ENCODE data around the gene ZBTB7B.

Gene ZBTB7B

GRCh38 chr1:155002464-155003226, at the start of gene ZBTB7B:
ZBTB7B (plus strand) TSS chr1:155002802; CDS start chr1:155014661, 11,859 bp downstream.
- DNase-seq: no peak

GRCh38 chr1:154953611-154954038, 49.0 kb upstream of the ZBTB7B start:
- no peak for DNase-seq

GRCh38 chr1:154954541-154954940, 48.1 kb upstream of the ZBTB7B start:
- no peak for DNase-seq

GRCh38 chr1:154955039-154955717, 47.4 kb upstream of the ZBTB7B start:
- peak; percentile 98 for DNase-seq

- peak; percentile 92 for DNase-seq
These were observed 46.7 kb upstream of the ZBTB7B start, which contains the start of gene PBXIP1 for GRCh38 chr1:154955718-154956543. PBXIP1 (minus strand) TSS chr1:154956099; CDS start chr1:154953721, 2,378 bp downstream.

GRCh38 chr1:154956544-154956941, 46.1 kb upstream of the ZBTB7B start:
- no peak for DNase-seq

GRCh38 chr1:154957091-154957657, 45.4 kb upstream of the ZBTB7B start:
- DNase-seq: no peak

GRCh38 chr1:154958036-154958435, 44.6 kb upstream of the ZBTB7B start:
- DNase-seq: no peak

- no peak for DNase-seq
These were observed 43.7 kb upstream of the ZBTB7B start for GRCh38 chr1:154958681-154959425.

- DNase-seq: no peak
These were observed 43.2 kb upstream of the ZBTB7B start for GRCh38 chr1:154959426-154959780.

- DNase-seq: no peak
These were observed 42.0 kb upstream of the ZBTB7B start for GRCh38 chr1:154960446-154961136.

GRCh38 chr1:154961207-154962155, 41.1 kb upstream of the ZBTB7B start, which contains the start of gene PYGO2:
PYGO2 (minus strand) TSS chr1:154961782; CDS start chr1:154961576, 206 bp downstream.
- peak; percentile 81 for DNase-seq

- DNase-seq: no peak
These were observed 40.3 kb upstream of the ZBTB7B start for GRCh38 chr1:154962156-154962749.

- DNase-seq: no peak
These were observed 39.7 kb upstream of the ZBTB7B start for GRCh38 chr1:154962795-154963330.

- no peak for DNase-seq
These were observed 39.0 kb upstream of the ZBTB7B start for GRCh38 chr1:154963643-154964042.

- no peak for DNase-seq
These were observed 38.2 kb upstream of the ZBTB7B start for GRCh38 chr1:154964359-154964758.

- DNase-seq: no peak
These were observed 36.5 kb upstream of the ZBTB7B start for GRCh38 chr1:154966111-154966510.

- no peak for DNase-seq
These were observed 35.2 kb upstream of the ZBTB7B start for GRCh38 chr1:154967331-154967950.

- no peak for DNase-seq
These were observed 33.9 kb upstream of the ZBTB7B start for GRCh38 chr1:154968731-154969130.
